Fibroblast of pulmonary artery (primary cell): ENCODE measurements around the gene SEC31A.
A peak's percentile ranks its signal among the peaks of the same experiment; 100 is the strongest.

Experiments used
- DNase-seq: peaks from one replicate; pipeline ENCODE4 v3.0.0-alpha.2; 2010; ENCODE audit warnings: low read depth
- H3K4me3 ChIP-seq: replicated peaks from 2 replicates; pipeline ENCODE4 v1.5.1; 2011; ENCODE audit warnings: low read depth, mild to moderate bottlenecking, control low read depth, low read length, moderate library complexity
- CTCF ChIP-seq: IDR thresholded peaks from 2 replicates; pipeline ENCODE4 v1.5.1; 2011; ENCODE audit warnings: mild to moderate bottlenecking, control low read depth, low read length, inconsistent platforms; ENCODE audit errors: missing control alignments

The SEC31A gene

GRCh38 chr4:82901183-82901718 is 10.3 kb upstream of the SEC31A start:
- no peak for TF ChIP-seq CTCF
- DNase-seq: no peak

GRCh38 chr4:82900411-82901182 is 9.6 kb upstream of the SEC31A start, which contains the start of gene THAP9:
Gene THAP9 (plus strand): TSS chr4:82900735. CDS start chr4:82900803, 68 bp downstream.
- peak within 1 kb of the TSS; percentile 83 for H3K4me3 ChIP-seq
- peak; percentile 100 for DNase-seq
- no peak for TF ChIP-seq CTCF

More at GRCh38 chr4:82901183-82901718, 10.3 kb upstream of the SEC31A start:
- H3K4me3 ChIP-seq: peak overlapping the region; percentile 83

GRCh38 chr4:82900066-82900410 is 9.1 kb upstream of the SEC31A start:
- H3K4me3 ChIP-seq: peak overlapping the region; percentile 83
- no peak for DNase-seq
- TF ChIP-seq CTCF: no peak

- peak overlapping the region; percentile 83 for H3K4me3 ChIP-seq
- peak; percentile 30 for DNase-seq
- no peak for TF ChIP-seq CTCF
Observed at GRCh38 chr4:82899374-82900065, 8.6 kb upstream of the SEC31A start.

GRCh38 chr4:82898322-82899243 is 7.6 kb upstream of the SEC31A start:
- TF ChIP-seq CTCF: peak; percentile 31
- peak overlapping the region; percentile 83 for H3K4me3 ChIP-seq
- DNase-seq: peak; percentile 91

GRCh38 chr4:82896755-82897154 is 5.8 kb upstream of the SEC31A start:
- H3K4me3 ChIP-seq: no peak overlapping the region
- no peak for TF ChIP-seq CTCF
- DNase-seq: no peak
